Measurements from ENCODE around the gene KCNIP4.

DNA sequence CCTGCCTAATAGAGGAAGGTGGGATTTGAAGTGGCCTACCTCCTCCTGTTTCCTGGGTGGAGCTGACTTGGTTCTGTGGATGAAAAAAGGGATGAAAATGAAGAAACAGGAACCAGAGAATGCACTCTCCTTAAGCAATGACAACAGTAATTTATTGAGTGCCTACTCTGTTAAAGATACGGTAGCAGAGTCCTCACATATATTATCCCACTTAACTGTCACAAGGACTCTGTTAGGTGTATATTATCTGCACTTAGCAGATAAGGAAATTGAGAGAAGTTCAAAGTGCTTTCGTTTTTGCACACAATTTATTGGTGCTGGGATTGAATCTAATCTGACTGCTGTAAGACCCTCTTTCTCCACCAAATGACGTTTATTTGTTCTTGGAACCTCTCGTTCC is 947.1 kb downstream of the KCNIP4 start:
- TF ChIP-seq, protein P1, sequence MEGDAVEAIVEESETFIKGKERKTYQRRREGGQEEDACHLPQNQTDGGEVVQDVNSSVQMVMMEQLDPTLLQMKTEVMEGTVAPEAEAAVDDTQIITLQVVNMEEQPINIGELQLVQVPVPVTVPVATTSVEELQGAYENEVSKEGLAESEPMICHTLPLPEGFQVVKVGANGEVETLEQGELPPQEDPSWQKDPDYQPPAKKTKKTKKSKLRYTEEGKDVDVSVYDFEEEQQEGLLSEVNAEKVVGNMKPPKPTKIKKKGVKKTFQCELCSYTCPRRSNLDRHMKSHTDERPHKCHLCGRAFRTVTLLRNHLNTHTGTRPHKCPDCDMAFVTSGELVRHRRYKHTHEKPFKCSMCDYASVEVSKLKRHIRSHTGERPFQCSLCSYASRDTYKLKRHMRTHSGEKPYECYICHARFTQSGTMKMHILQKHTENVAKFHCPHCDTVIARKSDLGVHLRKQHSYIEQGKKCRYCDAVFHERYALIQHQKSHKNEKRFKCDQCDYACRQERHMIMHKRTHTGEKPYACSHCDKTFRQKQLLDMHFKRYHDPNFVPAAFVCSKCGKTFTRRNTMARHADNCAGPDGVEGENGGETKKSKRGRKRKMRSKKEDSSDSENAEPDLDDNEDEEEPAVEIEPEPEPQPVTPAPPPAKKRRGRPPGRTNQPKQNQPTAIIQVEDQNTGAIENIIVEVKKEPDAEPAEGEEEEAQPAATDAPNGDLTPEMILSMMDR (IDR thresholded peaks at IDR 0.05; ENCODE audit: poor library complexity), result no peak
- TF ChIP-seq EZH2 (IDR thresholded peaks at IDR 0.05; ENCODE audit: borderline replicate concordance), result no peak
- TF ChIP-seq EZH2phosphoT487 (IDR thresholded peaks at IDR 0.05; ENCODE audit: low read depth, severe bottlenecking, unreplicated experiment), result no peak

Data from hepatocyte (in vitro differentiated cells).